CD4-positive, alpha-beta T cell treated with Interleukin-4 for 1 hour (primary cell): ENCODE measurements around the gene FAM124B.
A peak's percentile ranks its signal among the peaks of the same experiment; 100 is the strongest.
"Not testable (repeated sequence)": the region's sequence is repeated elsewhere in the genome, so short reads cannot be mapped to it uniquely, and the experiment has no call there.

Experiments
- DNase-seq, 2 donors: peaks; one replicate each; pipeline ENCODE4 v3.0.0-alpha.2; 2020 to 2022

The FAM124B gene

GRCh38 chr2:224412141-224413015 lies 10.5 kb upstream of the FAM124B start:
- no peak for DNase-seq

- no peak for DNase-seq
Measured at GRCh38 chr2:224410946-224411561, 9.1 kb upstream of the FAM124B start.

- DNase-seq: no peak
Measured at GRCh38 chr2:224408676-224409075, 6.8 kb upstream of the FAM124B start.

- no peak for DNase-seq
Measured at GRCh38 chr2:224407241-224407701, 5.4 kb upstream of the FAM124B start.

- DNase-seq: no peak
Measured at GRCh38 chr2:224405841-224406370, 4.0 kb upstream of the FAM124B start.

- peak in 1 of 2 donors; percentile 20 for DNase-seq
Measured at GRCh38 chr2:224405412-224405811, 3.5 kb upstream of the FAM124B start.

- no peak for DNase-seq
Measured at GRCh38 chr2:224404796-224405195, 2.9 kb upstream of the FAM124B start.

GRCh38 chr2:224403657-224404056 lies 1.8 kb upstream of the FAM124B start:
- no peak for DNase-seq

- no peak for DNase-seq
Measured at GRCh38 chr2:224400886-224401632, 848 bp downstream of the FAM124B start.

GRCh38 chr2:224400174-224400810 lies 1.6 kb downstream of the FAM124B start:
- no peak for DNase-seq

- DNase-seq: no peak
Measured at GRCh38 chr2:224398289-224398688, 3.6 kb downstream of the FAM124B start.

GRCh38 chr2:224397100-224397499 lies 4.8 kb downstream of the FAM124B start:
- DNase-seq: not testable (repeated sequence)

GRCh38 chr2:224395620-224396390 lies 6.1 kb downstream of the FAM124B start:
- no peak for DNase-seq

- DNase-seq: no peak
Measured at GRCh38 chr2:224393157-224393872, 8.6 kb downstream of the FAM124B start.

- no peak for DNase-seq
Measured at GRCh38 chr2:224392545-224392944, 9.4 kb downstream of the FAM124B start.

- no peak for DNase-seq
Measured at GRCh38 chr2:224389317-224389716, 12.6 kb downstream of the FAM124B start.

GRCh38 chr2:224386876-224387275 lies 15.0 kb downstream of the FAM124B start:
- DNase-seq: no peak

GRCh38 chr2:224382973-224383555 lies 18.8 kb downstream of the FAM124B start:
- no peak for DNase-seq

- not testable (repeated sequence) for DNase-seq
Measured at GRCh38 chr2:224382280-224382647, 19.6 kb downstream of the FAM124B start.

- DNase-seq: no peak
Measured at GRCh38 chr2:224381521-224382279, 20.2 kb downstream of the FAM124B start.
